AG08396 (cell line): Measurements from ENCODE around the gene SRP54.
"Not testable (repeated sequence)": the region's sequence is repeated elsewhere in the genome, so short reads cannot be mapped to it uniquely, and the experiment has no call there.

ENCODE experiments used
- DNase-seq: peaks from one replicate; pipeline ENCODE4 v3.0.0; 2012; ENCODE audit warnings: low spot score, mixed read lengths

The SRP54 gene

GRCh38 chr14:35046751-35047536 lies 64.2 kb downstream of the SRP54 start:
- no peak for DNase-seq

- no peak for DNase-seq
Observed at GRCh38 chr14:35047976-35048513, 65.3 kb downstream of the SRP54 start.

GRCh38 chr14:35050652-35051051 lies 67.9 kb downstream of the SRP54 start:
- DNase-seq: peak; percentile 53

- no peak for DNase-seq
Observed at GRCh38 chr14:35051796-35052195, 69.0 kb downstream of the SRP54 start.

GRCh38 chr14:35052637-35053036 lies 69.8 kb downstream of the SRP54 start:
- no peak for DNase-seq

- not testable (repeated sequence) for DNase-seq
Observed at GRCh38 chr14:35061113-35061791, 78.5 kb downstream of the SRP54 start.

GRCh38 chr14:35065731-35066130 lies 82.9 kb downstream of the SRP54 start:
- DNase-seq: not testable (repeated sequence)

- no peak for DNase-seq
Observed at GRCh38 chr14:35068238-35069012, 85.6 kb downstream of the SRP54 start.

- DNase-seq: no peak
Observed at GRCh38 chr14:35072226-35072625, 89.4 kb downstream of the SRP54 start.

- DNase-seq: no peak
Observed at GRCh38 chr14:35073486-35073885, 90.7 kb downstream of the SRP54 start.

GRCh38 chr14:35078082-35078481 lies 95.3 kb downstream of the SRP54 start:
- DNase-seq: no peak
